Muscle layer of duodenum (tissue), 2 donors: ENCODE results near the gene SELP.

ENCODE experiments used
- H3K27ac ChIP-seq: one replicate; pipeline ENCODE4 v1.7.0; 2013; ENCODE audit warnings: mild to moderate bottlenecking, low read length
- H3K27me3 ChIP-seq: one replicate; pipeline ENCODE4 v1.7.0; 2013; ENCODE audit warnings: low read depth, mild to moderate bottlenecking, control low read depth, low read length
- H3K36me3 ChIP-seq, 2 donors: one replicate each; pipeline ENCODE4 v1.7.0; 2013; ENCODE audit warnings: low read length in 2 of 2, control low read depth in 1 of 2, mild to moderate bottlenecking in 1 of 2; ENCODE audit not compliant: insufficient read depth in 2 of 2, control insufficient read depth in 1 of 2
- H3K4me1 ChIP-seq, 2 donors: one replicate each; pipeline ENCODE4 v1.7.0; 2013; ENCODE audit warnings: low read length in 2 of 2, mild to moderate bottlenecking in 2 of 2, control low read depth in 1 of 2, moderate library complexity in 1 of 2; ENCODE audit not compliant: insufficient read depth in 2 of 2, control insufficient read depth in 1 of 2
- H3K4me3 ChIP-seq, 2 donors: one replicate each; pipeline ENCODE4 v1.7.0; 2013; ENCODE audit warnings: low read length in 2 of 2, low read depth in 1 of 2, mild to moderate bottlenecking in 1 of 2
- H3K9me3 ChIP-seq, 2 donors: one replicate each; pipeline ENCODE4 v1.7.0; 2013; ENCODE audit warnings: low read length in 2 of 2, control low read depth in 1 of 2, mild to moderate bottlenecking in 1 of 2; ENCODE audit not compliant: control insufficient read depth in 1 of 2
- donor health status: healthy.

SELP gene

GRCh38 chr1:169546087-169546995 lies 83.6 kb downstream of the SELP start:
- no peak overlapping the region for H3K4me3 ChIP-seq
- no peaks in the 10 kb centered on the region for H3K4me1 ChIP-seq
- no peaks in the 10 kb centered on the region for H3K36me3 ChIP-seq
- no peaks in the 10 kb centered on the region for H3K27me3 ChIP-seq
- no peaks in the 10 kb centered on the region for H3K9me3 ChIP-seq
- no peak overlapping the region for H3K27ac ChIP-seq

- Histone ChIP-seq H3K36me3 (no peaks in the 10 kb centered on the region), H3K9me3 (no peaks in the 10 kb centered on the region), H3K4me1 (no peaks in the 10 kb centered on the region), H3K27ac (no peak overlapping the region), H3K4me3 (no peak overlapping the region), H3K27me3 (no peaks in the 10 kb centered on the region)
Observed at GRCh38 chr1:169545472-169545871, 84.5 kb downstream of the SELP start.

- peaks cover 0 to 3% of the 10 kb centered on the region in 2 donors for H3K9me3 ChIP-seq
- no peaks in the 10 kb centered on the region for H3K27me3 ChIP-seq
- H3K36me3 ChIP-seq = no peaks in the 10 kb centered on the region
- no peak overlapping the region for H3K4me3 ChIP-seq
- H3K4me1 ChIP-seq = no peaks in the 10 kb centered on the region
- no peak overlapping the region for H3K27ac ChIP-seq
Observed at GRCh38 chr1:169538998-169539871, 90.7 kb downstream of the SELP start.
